GM21723 (cell line): ENCODE data around the gene RNF214.

Experiments used
- ATAC-seq: cut with Tn5 transposase; IDR thresholded peaks from one replicate; pipeline ENCODE4 v1.9.1; 2021; ENCODE audit warnings: mild to moderate bottlenecking, moderate library complexity; ENCODE audit not compliant: unreplicated experiment

The RNF214 gene

DNA sequence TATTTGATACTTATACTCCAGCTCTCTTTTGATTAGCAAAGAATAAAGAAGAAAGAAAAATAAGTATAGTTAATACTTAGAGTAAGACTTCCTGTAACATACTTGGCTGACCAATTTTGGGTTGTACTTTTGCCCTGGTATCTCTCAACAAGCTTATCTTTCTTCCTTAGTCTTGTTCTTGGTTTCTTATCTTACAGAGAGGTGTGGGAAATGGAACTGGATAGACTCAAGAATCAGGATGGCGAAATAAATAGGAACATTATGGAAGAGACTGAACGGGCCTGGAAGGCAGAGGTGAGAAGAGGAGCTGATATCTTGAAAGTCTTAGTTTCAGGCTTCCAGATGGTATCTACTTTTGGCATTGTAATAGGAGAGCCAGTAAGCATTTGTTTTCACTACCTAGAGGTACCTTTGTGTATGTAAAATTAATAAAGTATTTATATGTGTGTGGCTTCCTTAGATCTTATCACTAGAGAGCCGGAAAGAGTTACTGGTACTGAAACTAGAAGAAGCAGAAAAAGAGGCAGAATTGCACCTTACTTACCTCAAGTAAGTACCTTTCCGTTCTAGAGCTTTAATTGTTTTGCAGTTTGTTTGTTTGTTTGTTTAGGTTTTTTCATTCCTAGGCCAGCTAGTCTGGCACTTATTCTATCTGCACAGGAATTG, 47.4 kb downstream of the RNF214 start:
- no peak for ATAC-seq

DNA sequence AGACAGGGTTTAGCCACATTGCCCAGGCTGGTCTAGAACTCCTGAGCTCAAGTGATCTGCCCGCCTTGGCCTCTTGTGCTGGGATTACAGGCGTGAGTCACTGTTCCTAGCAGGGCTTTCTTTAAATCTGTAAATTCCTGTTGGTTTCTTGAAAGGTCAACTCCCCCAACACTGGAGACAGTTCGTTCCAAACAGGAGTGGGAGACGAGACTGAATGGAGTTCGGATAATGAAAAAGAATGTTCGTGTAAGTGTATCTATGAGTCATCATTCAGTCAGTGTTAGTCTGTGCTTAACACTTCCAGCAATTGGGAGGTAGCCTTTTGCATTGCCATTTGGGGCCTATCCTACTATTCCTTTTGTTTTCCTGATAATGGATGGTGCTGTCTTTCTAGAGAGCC, 48.7 kb downstream of the RNF214 start:
- no peak for ATAC-seq

DNA sequence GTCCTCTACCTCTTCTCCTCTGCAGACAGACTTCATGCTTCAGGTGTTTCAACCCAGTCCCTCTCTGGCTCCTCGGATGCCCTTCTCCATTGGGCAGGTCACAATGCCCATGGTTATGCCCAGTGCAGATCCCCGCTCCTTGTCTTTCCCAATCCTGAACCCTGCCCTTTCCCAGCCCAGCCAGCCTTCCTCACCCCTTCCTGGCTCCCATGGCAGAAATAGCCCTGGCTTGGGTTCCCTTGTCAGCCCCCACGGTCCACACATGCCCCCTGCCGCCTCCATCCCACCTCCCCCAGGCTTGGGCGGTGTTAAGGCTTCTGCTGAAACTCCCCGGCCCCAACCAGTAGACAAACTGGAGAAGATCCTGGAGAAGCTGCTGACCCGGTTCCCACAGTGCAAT, 49.4 kb downstream of the RNF214 start:
- ATAC-seq: no peak

DNA sequence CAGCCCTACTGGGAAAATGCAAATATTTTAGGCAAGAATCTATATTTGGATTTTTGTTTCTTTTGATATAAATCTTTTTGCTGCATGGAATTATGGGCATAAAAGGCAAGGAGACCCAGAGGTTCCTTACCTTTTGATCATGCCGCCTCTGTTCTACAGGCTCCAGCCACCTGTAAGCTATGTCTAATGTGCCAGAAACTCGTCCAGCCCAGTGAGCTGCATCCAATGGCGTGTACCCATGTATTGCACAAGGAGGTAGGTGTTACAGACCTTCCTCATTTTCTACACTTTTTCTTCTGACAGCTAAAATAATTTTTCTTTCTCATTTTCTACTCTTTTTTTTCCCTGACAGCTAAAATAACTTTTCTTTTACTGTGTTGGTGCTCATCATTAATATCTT, 50.5 kb downstream of the RNF214 start:
- no peak for ATAC-seq

DNA sequence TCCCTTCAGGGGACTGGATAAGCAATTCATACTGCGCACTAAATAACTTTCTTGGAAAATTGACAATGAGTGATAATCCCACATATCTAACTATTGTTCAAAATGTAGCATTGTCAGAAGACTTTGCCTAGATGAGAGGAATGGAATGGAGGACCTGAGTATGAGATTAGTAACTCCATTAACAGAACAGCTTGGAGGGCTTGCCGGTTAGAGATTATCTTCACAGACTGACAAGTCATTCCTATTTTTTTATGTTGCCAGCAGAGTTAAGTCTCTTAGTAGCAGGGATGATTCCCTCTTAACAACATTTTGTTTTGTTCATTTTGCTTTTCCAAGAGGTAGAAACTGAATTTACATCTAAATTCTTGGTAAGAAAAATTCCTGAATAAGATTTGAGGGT, 51.6 kb downstream of the RNF214 start:
- no peak for ATAC-seq

DNA sequence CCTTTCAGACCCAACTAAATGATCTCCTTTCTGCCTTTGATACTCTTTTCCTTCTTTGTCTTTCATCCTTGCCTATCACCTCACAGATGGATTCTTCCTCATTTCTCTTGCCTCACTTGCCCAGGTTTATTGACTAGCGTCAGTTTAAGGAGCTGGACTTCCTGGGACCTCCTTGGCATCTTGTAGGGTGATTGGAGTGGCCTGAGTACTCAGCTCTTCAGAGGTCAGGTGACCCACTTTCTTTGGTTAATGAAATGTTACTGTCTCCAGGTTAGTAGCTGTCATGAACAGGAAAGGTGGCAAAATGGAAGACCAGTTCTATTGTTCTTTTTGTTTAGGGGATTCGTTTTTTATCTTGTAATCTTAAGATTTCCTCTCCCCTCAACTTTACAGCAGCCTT, 54.1 kb downstream of the RNF214 start:
- no peak for ATAC-seq

DNA sequence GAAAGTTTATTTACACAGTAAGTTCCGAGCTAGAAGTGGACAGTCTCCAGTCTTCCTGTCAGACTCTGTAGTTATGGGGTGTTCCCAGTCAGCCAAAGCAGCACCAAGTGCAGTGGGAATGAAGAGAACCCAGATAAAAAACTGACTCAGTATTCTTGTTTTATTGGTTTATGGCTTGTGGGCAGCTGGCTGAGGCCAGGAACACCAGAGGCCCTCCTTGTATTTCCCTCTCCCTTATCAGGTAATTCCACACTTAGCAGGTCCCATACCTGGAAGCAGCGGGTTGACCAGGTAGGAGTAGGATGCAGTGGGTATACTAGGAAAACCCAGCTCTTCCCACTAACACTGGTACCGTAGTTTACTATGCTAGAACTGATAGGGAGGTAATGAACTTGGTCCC, 55.2 kb downstream of the RNF214 start:
- ATAC-seq: no peak

DNA sequence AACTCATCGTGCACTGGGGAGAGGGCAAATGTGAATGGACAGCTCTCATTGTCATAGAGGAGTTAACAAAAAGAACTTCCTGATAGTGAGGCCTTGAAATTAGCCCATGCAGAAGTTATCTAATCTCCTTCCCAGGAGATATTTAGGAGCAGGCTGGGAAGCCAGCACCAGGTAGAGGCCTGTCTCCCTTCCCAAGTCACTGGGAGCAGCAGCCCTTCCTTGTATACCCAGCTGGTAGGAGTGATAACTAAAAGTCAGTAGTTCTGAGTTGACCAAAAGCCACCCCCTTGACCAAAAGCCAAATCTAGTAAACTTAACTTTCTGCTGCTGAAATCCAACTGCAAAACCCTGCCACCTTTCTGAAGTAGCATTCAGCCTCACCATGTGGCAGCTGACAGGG, 57.3 kb downstream of the RNF214 start:
- ATAC-seq: no peak

DNA sequence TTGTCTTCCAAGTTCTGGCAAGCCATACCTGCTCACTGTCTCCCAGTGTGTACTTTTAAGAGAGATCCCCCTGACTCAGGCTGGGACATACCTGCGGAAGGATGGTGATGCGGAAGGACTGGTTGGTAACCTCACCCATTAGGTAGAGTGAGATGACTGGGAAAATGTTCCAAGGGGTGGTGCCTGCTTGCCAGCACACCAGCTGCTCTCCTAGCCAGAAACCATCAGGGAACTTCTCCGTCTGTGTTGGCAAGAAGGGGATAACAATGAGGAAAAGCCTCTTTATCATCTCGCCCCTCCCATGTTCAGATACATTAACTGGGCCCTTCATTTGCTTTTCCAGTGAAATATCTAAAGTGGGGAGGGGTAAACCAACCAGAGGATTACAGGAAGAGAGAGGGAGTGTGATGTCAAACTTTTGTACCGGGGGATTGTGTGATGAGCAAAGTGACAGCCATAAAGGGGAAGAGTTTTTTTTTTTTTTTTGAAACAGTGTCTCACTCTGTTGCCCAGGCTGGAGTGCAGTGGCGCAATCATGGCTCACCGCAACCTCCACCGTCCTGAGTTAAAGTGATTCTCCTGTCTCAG, 58.4 kb downstream of the RNF214 start, which contains the start of gene BACE1-AS:
BACE1-AS (plus strand) TSS at position 538 of the 588 bp plus-strand sequence.
- no peak for ATAC-seq

DNA sequence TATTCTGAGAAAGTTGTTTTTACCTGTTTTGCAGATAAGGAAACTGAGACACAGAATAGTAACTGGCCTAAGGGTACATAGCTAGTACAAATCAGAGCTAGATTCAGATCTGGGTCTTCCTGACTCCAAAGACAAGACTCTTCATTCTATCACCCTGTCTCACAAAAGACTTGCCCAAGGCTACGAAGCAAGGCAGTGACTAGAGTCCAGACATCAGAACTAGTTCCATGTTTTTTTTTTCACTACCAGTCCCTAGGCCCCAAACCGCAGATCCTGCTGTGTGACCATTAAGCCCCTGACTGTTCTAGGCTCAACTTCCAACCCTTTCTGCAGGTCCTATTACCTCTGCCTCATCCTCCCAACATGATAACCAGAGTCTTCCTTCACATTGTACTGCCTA, 60.1 kb downstream of the RNF214 start:
- no peak for ATAC-seq

DNA sequence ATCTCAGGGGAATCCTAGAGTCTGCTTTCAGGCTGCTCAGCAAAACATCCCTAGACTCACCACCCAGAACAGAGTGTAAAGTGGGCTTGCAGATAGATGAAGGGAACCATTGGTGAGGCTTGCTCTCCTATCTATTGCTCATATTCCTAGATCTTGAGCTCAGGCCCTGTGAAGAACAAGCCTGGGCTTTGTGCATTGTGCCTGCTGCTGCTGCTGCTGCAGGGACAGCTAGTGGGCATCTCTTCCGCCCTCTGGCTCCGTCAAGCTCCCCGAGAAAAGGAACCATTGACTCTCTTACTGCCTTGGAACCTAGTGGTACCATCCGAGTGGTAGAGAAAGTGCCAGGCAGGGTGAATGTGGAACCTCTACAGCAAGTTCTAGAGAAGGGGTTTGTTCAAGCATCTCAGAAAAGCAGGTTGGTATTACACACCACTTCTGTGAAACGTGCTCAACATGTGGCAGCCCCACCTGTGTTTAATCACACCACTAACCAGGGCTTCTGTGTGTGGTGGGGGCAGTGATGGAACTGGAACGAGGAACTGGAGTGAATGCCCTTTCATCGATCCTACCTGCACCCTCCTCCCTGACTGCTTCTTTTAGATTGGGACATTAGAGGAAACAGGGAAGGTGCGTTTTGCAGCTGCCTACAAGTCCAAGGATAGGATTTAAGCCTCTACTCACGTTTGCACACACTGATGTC, 63.1 kb downstream of the RNF214 start:
- no peak for ATAC-seq

DNA sequence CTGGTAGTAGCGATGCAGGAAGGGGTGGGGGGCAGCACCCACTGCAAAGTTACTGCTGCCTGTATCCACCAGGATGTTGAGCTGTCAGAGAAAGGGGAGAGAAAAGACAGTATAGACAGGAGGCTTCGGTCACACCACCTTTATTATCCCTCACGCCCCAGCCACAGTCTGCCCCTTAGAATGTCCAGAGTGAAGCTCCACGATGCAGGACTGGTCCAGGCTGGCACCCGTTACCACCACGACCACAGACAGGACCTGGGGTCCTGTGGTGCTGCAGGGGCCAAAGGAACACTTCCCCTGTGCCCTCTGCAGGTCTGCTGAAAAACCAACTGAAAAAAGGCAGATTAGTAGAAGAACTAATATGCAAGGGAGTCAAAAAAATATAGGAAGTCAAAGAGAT, 64.4 kb downstream of the RNF214 start:
- no peak for ATAC-seq

DNA sequence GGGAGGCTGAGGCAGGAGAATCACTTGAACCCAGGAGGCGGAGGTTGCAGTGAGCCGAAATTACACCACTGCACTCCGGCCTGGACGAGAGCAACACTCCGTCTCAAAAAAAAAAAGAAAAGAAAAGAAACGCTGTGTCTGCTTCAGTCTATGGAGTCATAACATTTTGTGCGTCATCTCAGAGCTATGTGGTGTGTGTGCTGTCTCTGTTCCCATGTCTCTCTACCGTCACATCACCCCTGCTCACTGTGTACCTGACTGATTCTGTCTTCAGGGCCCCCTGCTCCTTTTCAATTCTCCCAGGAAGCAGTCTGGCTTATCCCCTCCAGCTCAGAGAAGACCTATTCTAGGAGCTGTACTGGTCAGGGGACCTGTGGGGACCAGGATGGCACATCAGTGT, 65.7 kb downstream of the RNF214 start:
- no peak for ATAC-seq

DNA sequence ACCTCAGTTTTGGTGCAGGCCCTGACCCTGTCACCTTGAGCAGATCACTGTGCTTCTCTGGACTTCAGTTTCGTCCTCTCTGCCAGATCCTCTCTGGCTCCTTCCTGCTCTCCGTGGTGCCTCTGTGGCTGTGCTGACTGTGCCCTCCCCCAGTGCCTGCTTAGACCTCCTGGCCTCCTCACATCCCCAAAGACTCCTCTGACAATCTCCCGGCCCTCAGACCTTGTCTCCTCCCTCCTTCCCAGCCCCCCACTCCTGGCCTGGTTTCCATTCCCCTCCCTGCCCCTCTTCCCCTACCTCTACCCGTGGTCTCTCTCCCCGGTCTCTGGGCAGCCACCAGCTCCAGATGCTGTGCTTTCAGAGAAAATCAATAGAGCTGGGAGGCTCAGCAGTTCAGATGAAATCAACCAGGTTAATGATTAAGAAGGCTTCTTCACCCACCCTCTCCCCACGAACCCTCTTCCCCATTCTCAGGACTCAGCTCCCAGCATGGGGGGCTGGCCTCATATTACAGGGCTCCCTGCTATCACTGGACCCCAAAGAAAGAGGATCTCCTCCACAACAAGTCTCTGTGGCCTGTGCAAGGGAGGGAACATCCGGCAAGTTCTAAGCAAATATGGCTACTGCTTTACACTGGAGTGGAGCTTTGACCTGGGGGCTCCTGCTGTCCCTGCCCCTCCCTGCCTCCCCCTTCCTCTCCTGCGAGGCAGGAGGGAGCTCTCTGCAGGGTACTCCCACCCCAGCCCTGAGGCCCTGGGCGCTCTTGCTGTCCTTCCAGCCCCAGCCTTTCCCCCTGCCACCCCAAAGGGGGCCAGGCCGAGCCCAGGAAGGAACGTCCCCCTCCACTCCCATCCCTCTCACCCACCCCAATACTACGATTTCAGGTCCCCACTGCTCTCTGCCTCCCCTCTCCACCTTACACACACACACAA, 67.1 kb downstream of the RNF214 start:
- ATAC-seq: no peak

DNA sequence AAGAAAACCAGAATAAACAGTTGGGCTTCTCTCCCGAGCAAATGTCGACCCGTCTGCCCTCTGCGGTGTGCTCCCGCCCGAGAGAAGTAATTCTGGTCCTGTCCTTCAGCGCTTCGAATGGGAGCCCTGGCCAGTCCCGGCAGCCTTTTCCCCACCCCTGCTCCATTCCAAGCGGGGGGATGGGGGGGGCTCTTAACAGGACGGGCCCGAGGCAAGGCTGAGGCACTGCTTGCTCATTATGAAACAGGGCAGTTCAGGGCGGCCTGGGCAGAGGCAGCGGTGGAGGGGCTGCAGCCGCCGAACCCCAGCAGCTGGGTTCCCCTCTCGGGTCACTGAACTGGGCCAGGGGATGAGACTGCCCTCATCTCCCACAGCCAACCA, 67.8 kb downstream of the RNF214 start:
- ATAC-seq: no peak

DNA sequence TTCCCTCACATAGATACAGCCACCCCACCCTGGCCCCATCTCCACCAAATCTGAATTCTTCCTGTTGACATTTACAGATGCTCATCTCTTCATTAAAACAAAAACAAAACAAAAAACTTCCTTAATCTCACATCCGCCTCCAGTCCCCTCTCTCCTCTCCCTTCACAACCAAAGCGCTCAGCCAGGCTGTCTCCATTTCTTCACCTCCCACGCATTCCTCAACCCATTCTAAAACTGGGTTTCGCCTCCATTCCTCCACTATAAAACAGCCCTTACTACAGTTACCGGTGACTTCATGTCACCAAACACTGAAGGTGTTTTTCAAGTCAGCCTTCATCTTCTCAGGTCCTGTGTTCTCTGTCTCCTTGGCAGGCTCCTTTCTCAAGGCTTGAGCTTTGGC, 68.3 kb downstream of the RNF214 start:
- no peak for ATAC-seq

DNA sequence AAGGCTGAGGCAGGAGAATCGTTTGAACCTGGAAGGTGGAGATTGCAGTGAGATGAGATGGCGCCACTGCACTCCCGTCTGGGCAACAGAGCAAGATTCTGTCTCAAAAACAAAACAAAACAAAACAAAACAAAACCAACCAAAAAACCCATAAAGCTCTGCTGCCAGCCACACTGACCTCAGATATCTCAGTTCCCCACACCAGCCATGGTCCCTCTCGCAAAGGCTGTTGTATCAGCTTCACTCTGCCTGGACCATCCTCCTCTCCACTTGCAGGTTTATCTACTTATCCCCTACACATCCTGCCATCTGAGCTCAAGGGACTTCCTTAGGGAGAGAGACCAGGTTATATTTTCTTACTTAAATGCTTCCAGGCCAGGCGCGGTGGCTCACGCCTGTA, 69.8 kb downstream of the RNF214 start:
- no peak for ATAC-seq

DNA sequence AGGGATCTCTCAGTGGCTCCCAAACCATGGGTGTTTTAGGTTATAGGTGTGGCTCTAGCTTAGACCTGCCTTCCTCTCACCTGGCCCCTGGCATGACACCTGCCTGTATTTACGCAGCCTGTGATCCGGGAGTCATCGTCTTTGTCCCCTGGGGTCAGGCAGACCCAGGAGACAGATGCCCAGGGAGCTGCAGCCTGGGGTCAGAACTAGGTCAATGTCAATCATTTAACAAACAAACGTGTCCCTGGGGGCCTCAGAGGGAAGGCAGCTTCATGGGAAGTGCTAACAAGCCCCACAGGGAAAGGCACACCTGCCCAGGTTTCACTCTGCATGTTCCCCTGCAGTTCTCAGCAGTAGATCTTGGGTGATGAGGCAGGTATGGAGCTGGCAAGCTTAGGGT, 70.6 kb downstream of the RNF214 start:
- ATAC-seq: no peak

DNA sequence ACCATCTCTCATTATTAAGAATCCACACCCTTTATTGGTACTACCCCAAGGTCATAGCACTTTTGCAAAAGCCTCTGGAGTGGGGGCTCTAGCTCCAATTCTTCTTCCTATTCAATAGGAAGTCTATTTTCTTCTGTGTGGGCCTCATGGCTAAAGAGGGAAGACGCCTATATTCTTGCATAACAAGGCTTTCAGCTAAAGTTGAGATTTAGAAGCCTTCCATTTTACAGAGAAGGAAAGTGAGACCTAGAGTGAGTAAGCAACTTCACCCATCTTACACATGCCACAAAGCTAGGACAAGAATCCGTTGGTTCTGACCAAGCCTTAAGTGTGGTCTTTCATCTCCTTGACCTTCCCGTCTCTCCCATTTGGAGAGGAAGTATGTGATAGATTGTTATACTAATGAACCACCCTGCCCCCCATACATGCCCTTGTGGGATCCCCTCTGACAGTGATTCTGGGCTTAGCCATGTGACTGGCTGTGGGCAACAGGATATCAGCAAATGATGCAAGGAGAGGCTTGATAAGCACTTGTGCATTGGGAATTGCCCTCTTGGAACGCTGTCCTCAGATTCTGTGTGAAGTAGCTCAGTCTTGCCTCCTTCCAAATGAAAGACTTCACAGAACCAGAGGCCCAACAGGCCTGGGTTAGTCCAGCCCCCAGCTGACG, 71.3 kb downstream of the RNF214 start:
- ATAC-seq: no peak

DNA sequence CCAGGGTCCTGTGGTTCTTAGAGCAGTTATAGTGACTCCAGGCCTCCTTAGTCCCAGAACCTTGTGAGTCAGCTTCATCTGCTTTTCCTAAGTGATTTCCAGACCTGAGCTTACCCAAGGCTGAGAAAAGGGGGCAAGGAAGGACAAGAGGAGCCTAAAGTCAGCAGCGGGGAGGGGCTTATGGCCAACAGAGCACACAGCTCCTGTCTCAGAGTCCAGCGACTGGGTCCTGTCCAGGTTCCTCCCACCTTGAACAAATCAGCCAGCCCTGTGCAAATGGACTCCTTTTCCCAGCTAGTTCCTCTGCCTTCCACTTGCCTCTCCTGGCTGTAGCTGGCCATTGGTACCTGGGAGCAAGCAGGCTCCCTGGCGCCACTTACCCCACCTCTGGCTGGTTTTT, 72.7 kb downstream of the RNF214 start:
- ATAC-seq: no peak

DNA sequence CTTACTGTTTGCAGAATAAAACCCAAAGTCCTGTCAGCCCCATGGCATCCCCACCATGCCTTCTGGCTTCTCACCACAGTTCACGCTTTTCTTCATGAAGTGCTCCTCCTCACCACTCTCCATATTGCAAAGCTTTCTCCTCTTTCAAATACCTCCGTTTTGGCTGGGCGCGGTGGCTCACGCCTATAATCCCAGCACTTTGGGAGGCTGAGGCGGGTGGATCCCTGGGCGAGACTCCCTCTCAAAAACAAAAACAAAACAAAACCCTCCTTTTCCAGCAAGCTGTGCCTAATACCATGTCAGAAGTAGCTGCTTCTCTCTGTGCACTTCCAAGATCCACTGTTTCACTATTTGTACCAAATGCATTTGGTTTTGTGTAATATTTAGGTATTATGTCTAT, 76.8 kb downstream of the RNF214 start:
- ATAC-seq: no peak
